Measurements from ENCODE around the gene DPH1. TPM values are rescaled to one million over a fixed set of nuclear protein-coding genes. Genes with fewer than 3 reads are reported as not detected.

Gene DPH1
- total RNA-seq, 6 experiments from 2014 or later, result 65.9 to 81.6 (median 71.8) TPM

DNA sequence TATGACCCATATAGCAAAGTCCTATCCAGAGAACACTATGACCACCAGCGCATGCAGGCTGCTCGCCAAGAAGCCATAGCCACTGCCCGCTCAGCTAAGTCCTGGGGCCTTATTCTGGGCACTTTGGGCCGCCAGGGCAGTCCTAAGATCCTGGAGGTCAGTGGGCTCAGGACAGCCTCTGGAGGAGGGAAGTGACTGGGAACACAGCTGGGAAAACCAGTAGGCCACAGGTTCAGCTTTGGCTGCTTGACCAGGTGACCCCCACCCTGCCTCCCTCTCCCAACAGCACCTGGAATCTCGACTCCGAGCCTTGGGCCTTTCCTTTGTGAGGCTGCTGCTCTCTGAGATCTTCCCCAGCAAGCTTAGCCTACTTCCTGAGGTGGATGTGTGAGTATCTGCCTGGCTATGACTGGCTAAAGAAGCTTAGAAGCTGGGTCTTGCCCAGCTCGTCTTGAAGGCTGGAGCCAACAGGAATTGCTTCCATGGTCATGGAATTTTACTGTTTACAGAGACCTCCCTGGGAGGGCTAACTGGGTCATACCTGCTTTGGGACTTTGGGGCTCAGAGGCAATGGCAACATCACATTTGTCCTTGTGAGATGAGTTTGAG lies 10.4 kb downstream of the DPH1 start:
- DNase-seq, result no peak
- Mint-ChIP-seq H3K9me3 (no peaks in the 10 kb centered on the region), H3K27me3 (ENCODE audit: insufficient read depth) (no peaks in the 10 kb centered on the region; the same call in none of the 2 replicates), H3K36me3 (ENCODE audit: low read depth) (peaks cover 49% of the 10 kb centered on the region), H3K4me1 (ENCODE audit: low read depth) (peaks cover 47% of the 10 kb centered on the region), H3K27ac (peak overlapping the region; percentile 96), H3K4me3 (no peak overlapping the region; the same call in 1 of the 2 replicates)
- TF ChIP-seq, protein P1, sequence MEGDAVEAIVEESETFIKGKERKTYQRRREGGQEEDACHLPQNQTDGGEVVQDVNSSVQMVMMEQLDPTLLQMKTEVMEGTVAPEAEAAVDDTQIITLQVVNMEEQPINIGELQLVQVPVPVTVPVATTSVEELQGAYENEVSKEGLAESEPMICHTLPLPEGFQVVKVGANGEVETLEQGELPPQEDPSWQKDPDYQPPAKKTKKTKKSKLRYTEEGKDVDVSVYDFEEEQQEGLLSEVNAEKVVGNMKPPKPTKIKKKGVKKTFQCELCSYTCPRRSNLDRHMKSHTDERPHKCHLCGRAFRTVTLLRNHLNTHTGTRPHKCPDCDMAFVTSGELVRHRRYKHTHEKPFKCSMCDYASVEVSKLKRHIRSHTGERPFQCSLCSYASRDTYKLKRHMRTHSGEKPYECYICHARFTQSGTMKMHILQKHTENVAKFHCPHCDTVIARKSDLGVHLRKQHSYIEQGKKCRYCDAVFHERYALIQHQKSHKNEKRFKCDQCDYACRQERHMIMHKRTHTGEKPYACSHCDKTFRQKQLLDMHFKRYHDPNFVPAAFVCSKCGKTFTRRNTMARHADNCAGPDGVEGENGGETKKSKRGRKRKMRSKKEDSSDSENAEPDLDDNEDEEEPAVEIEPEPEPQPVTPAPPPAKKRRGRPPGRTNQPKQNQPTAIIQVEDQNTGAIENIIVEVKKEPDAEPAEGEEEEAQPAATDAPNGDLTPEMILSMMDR (IDR thresholded peaks at IDR 0.05), result no peak

DNA sequence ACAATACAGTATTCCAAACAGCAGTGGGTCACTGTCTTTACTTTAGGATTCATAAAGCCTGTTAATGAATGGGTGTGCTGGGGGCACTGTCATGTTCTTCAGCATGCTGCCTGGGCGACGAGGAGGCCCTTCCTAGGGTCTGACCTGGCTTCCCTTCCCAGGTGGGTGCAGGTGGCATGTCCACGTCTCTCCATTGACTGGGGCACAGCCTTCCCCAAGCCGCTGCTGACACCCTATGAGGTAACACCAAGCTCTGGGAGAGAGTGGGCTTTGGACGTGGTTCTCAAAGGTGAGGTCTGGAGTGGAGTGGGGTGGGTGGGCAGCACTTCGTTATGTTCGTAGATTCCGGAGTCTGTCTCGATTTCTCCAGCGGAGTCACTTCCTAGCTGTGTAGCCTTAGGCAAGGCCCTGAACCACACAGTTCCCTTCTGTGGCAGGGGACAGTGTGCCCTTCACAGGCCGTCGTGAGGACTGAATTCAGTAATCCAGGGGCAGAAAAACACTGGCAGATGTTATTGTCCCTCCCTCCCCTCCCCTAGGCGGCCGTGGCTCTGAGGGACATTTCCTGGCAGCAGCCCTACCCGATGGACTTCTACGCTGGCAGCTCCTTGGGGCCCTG lies 11.1 kb downstream of the DPH1 start:
- H3K36me3 Mint-ChIP-seq (ENCODE audit: low read depth), result peaks cover 48% of the 10 kb centered on the region
- H3K9me3 Mint-ChIP-seq, result no peaks in the 10 kb centered on the region
- H3K4me1 Mint-ChIP-seq (ENCODE audit: low read depth), result peaks cover 45% of the 10 kb centered on the region
- H3K27ac Mint-ChIP-seq, result peak overlapping the region; percentile 96
- peak overlapping the region; percentile 93 for H3K4me3 Mint-ChIP-seq
- no peak for DNase-seq
- H3K27me3 Mint-ChIP-seq (ENCODE audit: insufficient read depth), result no peaks in the 10 kb centered on the region; the same call in none of the 2 replicates
- TF ChIP-seq, protein P1 (IDR thresholded peaks at IDR 0.05), result no peak

DNA sequence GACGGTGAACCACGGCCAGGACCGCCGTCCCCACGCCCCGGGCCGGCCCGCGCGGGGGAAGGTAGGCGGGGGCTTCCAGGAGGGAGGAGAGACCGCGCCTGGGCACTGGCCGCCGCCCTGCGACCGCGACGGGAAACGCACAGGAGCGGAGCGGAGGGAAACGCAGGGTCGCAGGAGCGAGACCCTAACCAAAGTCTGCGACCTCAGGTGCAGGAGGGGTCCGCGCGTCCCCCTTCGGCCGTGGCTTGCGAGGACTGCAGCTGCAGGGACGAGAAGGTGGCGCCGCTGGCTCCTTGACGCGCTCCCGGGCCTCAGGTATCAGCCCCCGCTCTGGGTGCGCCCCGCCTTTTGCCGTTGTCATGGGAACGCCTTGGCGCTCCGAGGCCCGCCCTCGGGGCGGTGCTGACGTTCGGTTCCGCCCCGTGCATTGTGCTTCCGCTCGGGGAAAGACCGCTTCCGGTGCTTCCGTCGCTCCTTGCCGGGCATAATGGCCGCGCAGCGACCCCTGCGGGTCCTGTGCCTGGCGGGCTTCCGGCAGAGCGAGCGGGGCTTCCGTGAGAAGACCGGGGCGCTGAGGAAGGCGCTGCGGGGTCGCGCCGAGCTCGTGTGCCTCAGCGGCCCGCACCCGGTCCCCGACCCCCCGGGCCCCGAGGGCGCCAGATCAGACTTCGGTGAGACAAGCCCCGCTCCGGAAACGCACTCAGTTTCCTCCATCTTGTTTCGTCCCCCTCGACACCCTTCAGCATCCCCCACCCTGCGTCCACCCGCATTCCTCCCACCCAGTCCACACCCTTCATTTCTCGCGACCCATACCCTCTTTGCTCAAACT lies 11.8 kb downstream of the DPH1 start, which contains the start of gene OVCA2:
Gene OVCA2, plus strand, starts transcription at position 462 of the 829 bp plus-strand sequence. Its CDS starts 26 bp downstream, at position 488.
- peak within 1 kb of the TSS; percentile 93 for H3K4me3 Mint-ChIP-seq
- TF ChIP-seq, protein P1 (IDR thresholded peaks at IDR 0.05), result peak; percentile 72
- no peaks in the 10 kb centered on the region; the same call in none of the 2 replicates for H3K27me3 Mint-ChIP-seq (ENCODE audit: insufficient read depth)
- DNase-seq, result peak; percentile 91
- H3K36me3 Mint-ChIP-seq (ENCODE audit: low read depth), result peaks cover 41% of the 10 kb centered on the region
- H3K9me3 Mint-ChIP-seq, result no peaks in the 10 kb centered on the region
- H3K4me1 Mint-ChIP-seq (ENCODE audit: low read depth), result peaks cover 41% of the 10 kb centered on the region
- peak within 1 kb of the TSS; percentile 96 for H3K27ac Mint-ChIP-seq

DNA sequence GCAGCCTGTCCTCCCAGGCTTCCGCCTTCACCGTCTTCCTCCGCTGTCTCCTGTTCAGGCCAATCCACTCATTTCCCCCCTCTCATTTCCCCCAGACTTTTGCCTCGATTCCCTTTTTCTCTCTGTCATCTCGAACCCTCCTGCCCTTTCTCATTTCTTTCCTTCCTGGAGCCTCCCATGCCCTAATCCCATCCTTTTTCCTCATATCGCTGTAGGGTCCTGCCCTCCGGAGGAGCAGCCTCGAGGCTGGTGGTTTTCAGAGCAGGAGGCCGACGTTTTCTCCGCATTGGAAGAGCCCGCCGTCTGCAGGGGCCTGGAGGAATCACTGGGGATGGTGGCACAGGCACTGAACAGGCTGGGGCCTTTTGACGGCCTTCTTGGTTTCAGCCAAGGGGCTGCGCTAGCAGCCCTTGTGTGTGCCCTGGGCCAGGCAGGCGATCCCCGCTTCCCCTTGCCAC lies 12.5 kb downstream of the DPH1 start:
- H3K27me3 Mint-ChIP-seq (ENCODE audit: insufficient read depth), result no peaks in the 10 kb centered on the region; the same call in none of the 2 replicates

DNA sequence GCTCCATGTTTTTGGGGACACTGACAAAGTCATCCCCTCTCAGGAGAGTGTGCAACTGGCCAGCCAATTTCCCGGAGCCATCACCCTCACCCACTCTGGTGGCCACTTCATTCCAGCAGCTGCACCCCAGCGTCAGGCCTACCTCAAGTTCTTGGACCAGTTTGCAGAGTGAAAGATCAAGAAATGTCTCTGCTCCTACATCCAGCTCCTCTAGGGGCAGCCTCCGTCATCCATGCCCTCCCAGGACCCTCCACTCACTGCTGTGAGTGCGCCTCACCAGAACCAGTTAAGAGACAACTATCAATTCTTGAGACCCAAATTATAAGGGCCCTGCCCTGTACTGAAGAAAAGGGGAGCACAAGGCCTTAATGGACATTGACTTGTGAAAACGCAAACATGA lies 13.0 kb downstream of the DPH1 start:
- peak overlapping the region; percentile 93 for H3K4me3 Mint-ChIP-seq
- H3K36me3 Mint-ChIP-seq (ENCODE audit: low read depth), result peaks cover 34% of the 10 kb centered on the region
- H3K4me1 Mint-ChIP-seq (ENCODE audit: low read depth), result peaks cover 41% of the 10 kb centered on the region
- TF ChIP-seq, protein P1 (IDR thresholded peaks at IDR 0.05), result no peak; the same call in 1 of the 2 replicates
- H3K27me3 Mint-ChIP-seq (ENCODE audit: insufficient read depth), result no peaks in the 10 kb centered on the region; the same call in none of the 2 replicates
- DNase-seq, result no peak
- no peaks in the 10 kb centered on the region for H3K9me3 Mint-ChIP-seq
- peak overlapping the region; percentile 96 for H3K27ac Mint-ChIP-seq

More for the DNA sequence above, 12.5 kb downstream of the DPH1 start:
- no peak for DNase-seq
- Mint-ChIP-seq H3K9me3 (no peaks in the 10 kb centered on the region), H3K4me1 (ENCODE audit: low read depth) (peaks cover 41% of the 10 kb centered on the region), H3K36me3 (ENCODE audit: low read depth) (peaks cover 38% of the 10 kb centered on the region), H3K27ac (peak overlapping the region; percentile 96), H3K4me3 (peak overlapping the region; percentile 93)
- TF ChIP-seq, protein P1 (IDR thresholded peaks at IDR 0.05), result no peak; the same call in 1 of the 2 replicates

All from HFFc6 (cell line).